Neutrophil (primary cell): ENCODE measurements around the gene GDF2.

ENCODE experiments used
- H3K27ac ChIP-seq: fragments of 200-600 bp; sonication (generic); 2 replicates; pipeline ENCODE4 v1.5.1; 2016; ENCODE audit warnings: mild to moderate bottlenecking, moderate library complexity
- H3K27me3 ChIP-seq: fragments of 200-600 bp; sonication (generic); 2 replicates; pipeline ENCODE4 v1.6.0; 2016; ENCODE audit warnings: mild to moderate bottlenecking
- H3K36me3 ChIP-seq: fragments of 200-600 bp; sonication (generic); 2 replicates; pipeline ENCODE4 v1.5.1; 2017
- H3K4me1 ChIP-seq, 2 experiments: fragments of 200-600 bp in 1 of 2; sonication (generic) in 1 of 2; 1 replicate in 1 of 2; 2 replicates in 1 of 2; pipeline versions ENCODE4 v1.5.1 to v1.6.1; 2013 to 2016; ENCODE audit warnings: low read depth in 1 of 2, low read length in 1 of 2, mild to moderate bottlenecking in 1 of 2, moderate library complexity in 1 of 2; ENCODE audit not compliant: control insufficient read depth in 1 of 2, insufficient read depth in 1 of 2
- H3K4me3 ChIP-seq, 2 experiments: fragments of 200-600 bp in 1 of 2; sonication (generic) in 1 of 2; 1 replicate in 1 of 2; 2 replicates in 1 of 2; pipeline ENCODE4 v1.5.1; 2013 to 2016; ENCODE audit warnings: low read depth in 1 of 2, low read length in 1 of 2, mild to moderate bottlenecking in 1 of 2, moderate library complexity in 1 of 2
- H3K9me3 ChIP-seq: fragments of 200-600 bp; sonication (generic); 2 replicates; pipeline ENCODE4 v1.5.1; 2016
- CTCF ChIP-seq: fragments of 200-600 bp; sonication (generic); IDR thresholded peaks from 2 replicates; pipeline ENCODE4 v1.5.1; 2016; ENCODE audit warnings: antibody characterized with exemption

GDF2 gene

GRCh38 chr10:47317251-47317650 lies 5.0 kb upstream of the GDF2 start:
- Histone ChIP-seq H3K9me3 (no peaks in the 10 kb centered on the region), H3K27me3 (peaks cover 4% of the 10 kb centered on the region), H3K27ac (no peak overlapping the region), H3K4me3 (no peak overlapping the region), H3K4me1 (no peaks in the 10 kb centered on the region), H3K36me3 (no peaks in the 10 kb centered on the region)
- no peak for TF ChIP-seq CTCF

- Histone ChIP-seq H3K4me3 (no peak overlapping the region), H3K4me1 (no peaks in the 10 kb centered on the region), H3K9me3 (no peaks in the 10 kb centered on the region), H3K27me3 (peaks cover 4% of the 10 kb centered on the region), H3K36me3 (no peaks in the 10 kb centered on the region), H3K27ac (no peak overlapping the region)
- no peak for TF ChIP-seq CTCF
Measured at GRCh38 chr10:47318706-47319105, 3.5 kb upstream of the GDF2 start.

GRCh38 chr10:47319784-47320183 lies 2.5 kb upstream of the GDF2 start:
- peaks cover 4% of the 10 kb centered on the region for H3K27me3 ChIP-seq
- no peak for TF ChIP-seq CTCF
- no peak overlapping the region for H3K4me3 ChIP-seq
- no peaks in the 10 kb centered on the region for H3K9me3 ChIP-seq
- no peaks in the 10 kb centered on the region for H3K36me3 ChIP-seq
- H3K4me1 ChIP-seq, result no peaks in the 10 kb centered on the region
- no peak overlapping the region for H3K27ac ChIP-seq

GRCh38 chr10:47320812-47321211 lies 1.4 kb upstream of the GDF2 start:
- Histone ChIP-seq H3K4me1 (no peaks in the 10 kb centered on the region), H3K27me3 (peaks cover 4% of the 10 kb centered on the region)

GRCh38 chr10:47321521-47322195 lies 596 bp upstream of the GDF2 start:
- no peak for TF ChIP-seq CTCF
- no peaks in the 10 kb centered on the region for H3K4me1 ChIP-seq
- H3K9me3 ChIP-seq, result no peaks in the 10 kb centered on the region
- no peaks in the 10 kb centered on the region for H3K36me3 ChIP-seq
- no peak overlapping the region for H3K27ac ChIP-seq
- peaks cover 4% of the 10 kb centered on the region for H3K27me3 ChIP-seq
- H3K4me3 ChIP-seq, result no peak overlapping the region

More at GRCh38 chr10:47320812-47321211, 1.4 kb upstream of the GDF2 start:
- no peak for TF ChIP-seq CTCF
- H3K4me3 ChIP-seq, result no peak overlapping the region
- H3K9me3 ChIP-seq, result no peaks in the 10 kb centered on the region
- no peaks in the 10 kb centered on the region for H3K36me3 ChIP-seq
- H3K27ac ChIP-seq, result no peak overlapping the region
